Right ventricle myocardium superior (tissue), 1 donor: ENCODE measurements around the gene TLR8. TPM values are rescaled to one million over a fixed set of nuclear protein-coding genes. Genes with fewer than 3 reads are reported as not detected.

Experiments used
- ATAC-seq: fragments of 200-7000 bp; cut with Tn5 transposase; one replicate; pipeline ENCODE4 v1.9.1; 2020; ENCODE audit warnings: mild to moderate bottlenecking; ENCODE audit not compliant: poor library complexity
- DNase-seq: peaks from one replicate; pipeline ENCODE4 v3.0.0-alpha.2; 2020
- intact Hi-C: fragments of 100-400 bp; cut with DNase I; formaldehyde crosslinking; loops from one replicate; pipeline ENCODE4 v1.11.2; 2022
- total RNA-seq: library from RNA; stranded (reverse); fragmentation: NEBNext Ultra II Directional; extraction: Animal tissue kit (Norgen Biotek cat#: 25700); gene quantifications from one replicate; pipeline ENCODE4 v1.2.1, GENCODE V29; 2021
- donor health status: DM: no; HTN: yes; CAD: no; lungs with severe emphysema.

TLR8 gene
- total RNA-seq, 1 donor from 2014 or later = 1.1 TPM

DNA sequence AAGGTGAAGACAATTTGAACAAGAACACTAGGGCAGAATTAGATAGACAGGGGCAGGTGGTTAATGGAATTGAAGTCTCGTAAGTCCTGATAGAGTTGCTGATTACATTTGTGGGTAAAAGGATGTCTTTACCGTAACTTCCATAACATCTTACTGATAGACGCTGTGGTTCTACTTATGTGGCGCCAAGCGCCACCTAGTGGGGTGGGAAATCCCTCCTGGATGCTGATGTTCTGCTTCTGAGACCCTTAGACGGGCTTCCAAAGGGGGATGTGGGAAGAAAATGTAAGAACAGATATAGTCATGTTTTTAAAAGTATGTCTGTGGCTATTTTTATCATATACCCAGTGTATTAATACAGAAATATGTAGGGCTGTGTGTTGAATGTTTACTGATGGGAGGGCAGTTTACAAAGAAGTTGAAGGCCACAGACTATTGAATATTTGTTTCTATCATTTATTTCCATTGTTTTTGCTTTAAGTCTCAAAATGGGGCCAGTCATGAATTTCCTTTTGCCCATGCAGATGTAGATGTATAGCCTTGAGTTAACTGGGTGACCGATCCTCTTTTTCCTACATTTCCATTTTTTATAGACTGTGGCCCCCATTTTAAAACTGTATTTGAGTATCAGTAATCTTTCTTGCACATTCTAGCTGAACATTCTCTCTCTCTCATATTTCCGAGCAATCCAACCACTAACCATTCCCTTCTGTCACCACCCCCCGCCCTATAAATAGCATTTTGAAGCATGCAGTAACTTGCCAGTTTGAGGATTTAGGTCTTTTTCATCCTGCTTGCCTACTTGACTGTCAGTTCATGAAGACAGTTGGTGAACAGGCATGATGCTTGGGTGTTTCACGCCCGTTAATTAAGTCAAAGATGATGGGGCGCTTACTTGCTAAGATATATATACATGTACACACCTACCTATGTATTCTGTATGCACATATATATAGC lies 12.1 kb upstream of the TLR8 start:
- intact Hi-C loops = no loop called here
- peak; percentile 48 for DNase-seq

DNA sequence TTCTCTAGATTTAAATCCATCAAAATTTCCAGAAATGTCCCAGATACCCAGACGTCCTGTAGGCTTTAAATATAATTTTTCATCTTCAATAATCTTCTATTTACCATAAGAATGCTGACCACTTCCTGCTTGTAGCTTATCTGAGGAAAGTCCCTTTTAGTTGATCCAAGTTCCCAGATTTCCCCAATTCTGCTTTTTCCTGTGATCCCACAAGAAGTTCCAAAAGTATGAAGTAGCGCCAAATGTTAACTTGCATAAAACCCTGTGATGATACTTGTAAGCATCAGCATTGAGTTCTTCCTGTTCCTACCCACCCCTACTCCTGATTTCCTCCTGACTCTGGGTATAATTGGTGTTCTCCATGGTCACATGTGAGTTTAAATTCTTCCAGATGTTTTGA lies 10.6 kb upstream of the TLR8 start:
- no peak for ATAC-seq
- intact Hi-C loops = no loop called here

More for the DNA sequence above, 12.1 kb upstream of the TLR8 start:
- no peak for ATAC-seq

DNA sequence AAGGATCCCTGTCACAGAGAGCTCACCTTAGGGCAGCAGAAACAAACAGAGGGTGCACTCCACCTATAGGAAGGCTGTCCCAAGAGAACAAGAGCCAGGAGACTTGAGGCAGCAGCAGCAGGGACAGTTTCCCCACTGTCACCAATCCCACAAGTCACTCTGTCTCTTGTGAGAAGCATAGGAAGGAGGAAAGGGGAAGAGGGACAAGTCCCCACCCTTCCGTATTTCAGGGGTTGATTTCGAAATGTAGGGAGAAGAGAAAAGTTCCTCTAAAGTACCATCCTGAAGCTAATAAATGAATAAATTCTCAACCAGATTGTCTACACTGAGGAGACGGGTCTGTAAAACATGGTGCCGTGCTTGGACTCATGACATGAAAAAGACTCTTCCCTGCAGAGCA lies 9.5 kb upstream of the TLR8 start:
- DNase-seq (no peak), ATAC-seq (no peak)
- intact Hi-C loops = no loop called here

More for the DNA sequence above, 10.6 kb upstream of the TLR8 start:
- DNase-seq = no peak

DNA sequence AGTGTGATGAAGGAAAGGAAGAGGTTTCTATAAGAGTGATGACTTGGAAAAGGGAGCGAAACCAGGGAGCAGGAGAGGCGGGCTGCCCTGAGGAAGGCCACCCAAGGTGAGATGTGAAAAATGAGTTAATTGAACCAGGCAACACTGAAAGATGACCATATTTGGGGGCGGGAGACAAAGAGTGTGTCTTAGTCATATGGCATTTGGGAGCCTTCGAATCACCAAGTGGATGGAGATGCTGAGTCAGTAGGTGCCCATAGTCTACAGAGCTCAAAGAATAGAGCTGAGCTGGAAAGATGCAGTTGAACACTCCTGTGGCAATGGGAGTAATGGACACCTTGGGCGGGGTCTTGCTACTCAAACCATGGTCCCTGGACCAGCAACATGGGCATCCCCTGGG lies 8.3 kb upstream of the TLR8 start:
- intact Hi-C loops = no loop called here

DNA sequence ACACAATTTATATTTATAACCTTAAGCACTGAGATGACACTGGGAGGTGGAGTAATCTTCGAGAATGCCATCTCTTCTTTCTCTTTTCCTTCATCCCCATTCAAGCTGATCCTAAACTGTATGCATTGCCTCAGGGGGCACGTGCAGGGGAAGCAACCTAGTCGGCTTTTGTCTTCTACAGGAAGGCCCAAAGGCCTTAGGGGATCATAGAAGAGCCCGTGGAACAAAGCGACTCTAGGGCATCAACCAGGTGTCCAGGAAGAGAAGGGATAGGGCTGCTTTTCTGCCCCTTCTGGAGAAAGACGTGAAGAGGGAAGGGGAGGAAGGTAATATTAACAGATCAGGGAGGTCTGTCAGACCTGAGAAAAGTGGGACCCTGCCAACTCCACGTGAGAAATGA lies 6.9 kb upstream of the TLR8 start:
- DNase-seq = no peak
- intact Hi-C loops = no loop called here

More for the DNA sequence above, 8.3 kb upstream of the TLR8 start:
- no peak for DNase-seq
- ATAC-seq = no peak

GRCh38 chrX:12901486-12901885 lies 4.9 kb upstream of the TLR8 start:
- DNase-seq (peak; percentile 58), ATAC-seq (no peak)
- intact Hi-C loops = no loop called here

More for the DNA sequence above, 6.9 kb upstream of the TLR8 start:
- ATAC-seq = no peak

DNA sequence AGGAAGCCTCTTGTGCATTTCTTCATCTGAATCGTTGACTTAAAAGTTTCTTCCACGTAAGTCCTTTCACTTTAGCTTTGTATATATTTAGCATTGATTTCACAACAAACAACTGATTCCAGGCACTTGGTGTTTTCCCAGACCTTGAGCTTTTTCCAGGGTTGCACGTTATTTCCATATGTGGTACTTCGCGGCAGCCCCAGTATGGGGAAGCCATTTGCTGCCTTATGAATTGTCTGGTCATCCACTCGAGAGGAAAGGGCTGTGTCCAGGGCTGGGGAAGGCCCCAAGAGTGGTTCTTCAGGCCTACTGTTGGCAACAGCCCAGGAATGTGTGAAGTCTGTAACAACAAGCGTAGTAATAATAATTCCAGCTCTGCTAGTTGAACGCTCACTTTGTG lies 2.8 kb upstream of the TLR8 start:
- DNase-seq = no peak
- no peak for ATAC-seq
- intact Hi-C loops = no loop called here

- ATAC-seq (no peak), DNase-seq (no peak)
- intact Hi-C loops = no loop called here
Observed at GRCh38 chrX:12910423-12911121, 4.2 kb downstream of the TLR8 start.

GRCh38 chrX:12911122-12911470 lies 4.7 kb downstream of the TLR8 start:
- intact Hi-C loops = no loop called here
- DNase-seq = no peak
- no peak for ATAC-seq

DNA sequence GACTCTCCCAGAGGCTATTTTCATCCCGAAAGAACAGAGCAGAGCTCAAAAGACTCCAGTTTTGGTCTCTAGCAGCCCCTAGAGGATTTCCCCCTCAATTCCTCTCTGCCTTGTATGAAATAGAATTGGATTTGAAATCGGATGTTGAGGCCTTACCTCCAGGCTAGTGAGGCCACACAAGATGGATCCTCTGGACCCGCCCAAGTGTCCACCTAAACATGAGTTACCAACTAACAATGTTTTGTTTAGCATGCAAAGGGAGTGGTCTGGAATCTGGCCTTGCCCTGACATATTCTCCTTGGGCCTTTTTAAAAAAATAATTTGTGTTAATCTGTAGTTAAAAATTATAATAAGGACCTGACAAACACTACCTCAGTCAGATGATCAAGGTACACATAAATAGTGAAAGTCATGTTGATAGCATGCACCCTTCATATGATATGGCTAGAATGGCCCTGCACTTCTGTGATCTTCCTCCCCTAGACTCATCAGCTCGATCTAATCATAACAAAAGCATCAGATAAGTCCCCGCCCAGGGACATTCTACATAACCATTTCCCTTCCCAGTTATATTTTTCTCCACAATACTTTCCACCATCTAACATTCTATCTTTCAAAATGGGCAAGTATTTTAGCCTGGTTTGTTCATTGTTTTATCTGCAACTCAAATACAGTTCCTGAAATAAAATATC lies 6.5 kb downstream of the TLR8 start:
- intact Hi-C loops = no loop called here
- no peak for ATAC-seq
- DNase-seq = no peak

- DNase-seq = no peak
- intact Hi-C loops = no loop called here
- ATAC-seq = no peak
Observed at GRCh38 chrX:12917753-12918152, 11.3 kb downstream of the TLR8 start.

DNA sequence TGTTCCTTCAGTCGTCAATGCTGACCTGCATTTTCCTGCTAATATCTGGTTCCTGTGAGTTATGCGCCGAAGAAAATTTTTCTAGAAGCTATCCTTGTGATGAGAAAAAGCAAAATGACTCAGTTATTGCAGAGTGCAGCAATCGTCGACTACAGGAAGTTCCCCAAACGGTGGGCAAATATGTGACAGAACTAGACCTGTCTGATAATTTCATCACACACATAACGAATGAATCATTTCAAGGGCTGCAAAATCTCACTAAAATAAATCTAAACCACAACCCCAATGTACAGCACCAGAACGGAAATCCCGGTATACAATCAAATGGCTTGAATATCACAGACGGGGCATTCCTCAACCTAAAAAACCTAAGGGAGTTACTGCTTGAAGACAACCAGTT lies 12.6 kb downstream of the TLR8 start:
- ATAC-seq = no peak

DNA sequence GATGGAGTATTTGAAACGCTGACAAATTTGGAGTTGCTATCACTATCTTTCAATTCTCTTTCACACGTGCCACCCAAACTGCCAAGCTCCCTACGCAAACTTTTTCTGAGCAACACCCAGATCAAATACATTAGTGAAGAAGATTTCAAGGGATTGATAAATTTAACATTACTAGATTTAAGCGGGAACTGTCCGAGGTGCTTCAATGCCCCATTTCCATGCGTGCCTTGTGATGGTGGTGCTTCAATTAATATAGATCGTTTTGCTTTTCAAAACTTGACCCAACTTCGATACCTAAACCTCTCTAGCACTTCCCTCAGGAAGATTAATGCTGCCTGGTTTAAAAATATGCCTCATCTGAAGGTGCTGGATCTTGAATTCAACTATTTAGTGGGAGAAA lies 13.2 kb downstream of the TLR8 start:
- DNase-seq = no peak
- intact Hi-C loops = no loop called here
- ATAC-seq = no peak

More for the DNA sequence above, 12.6 kb downstream of the TLR8 start:
- intact Hi-C loops = no loop called here
- DNase-seq = no peak

DNA sequence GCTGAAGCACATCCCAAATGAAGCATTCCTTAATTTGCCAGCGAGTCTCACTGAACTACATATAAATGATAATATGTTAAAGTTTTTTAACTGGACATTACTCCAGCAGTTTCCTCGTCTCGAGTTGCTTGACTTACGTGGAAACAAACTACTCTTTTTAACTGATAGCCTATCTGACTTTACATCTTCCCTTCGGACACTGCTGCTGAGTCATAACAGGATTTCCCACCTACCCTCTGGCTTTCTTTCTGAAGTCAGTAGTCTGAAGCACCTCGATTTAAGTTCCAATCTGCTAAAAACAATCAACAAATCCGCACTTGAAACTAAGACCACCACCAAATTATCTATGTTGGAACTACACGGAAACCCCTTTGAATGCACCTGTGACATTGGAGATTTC lies 14.6 kb downstream of the TLR8 start:
- ATAC-seq (no peak), DNase-seq (no peak)
- intact Hi-C loops = no loop called here

GRCh38 chrX:12921886-12922598 lies 15.6 kb downstream of the TLR8 start:
- no peak for ATAC-seq
- no peak for DNase-seq
- intact Hi-C loops = no loop called here

DNA sequence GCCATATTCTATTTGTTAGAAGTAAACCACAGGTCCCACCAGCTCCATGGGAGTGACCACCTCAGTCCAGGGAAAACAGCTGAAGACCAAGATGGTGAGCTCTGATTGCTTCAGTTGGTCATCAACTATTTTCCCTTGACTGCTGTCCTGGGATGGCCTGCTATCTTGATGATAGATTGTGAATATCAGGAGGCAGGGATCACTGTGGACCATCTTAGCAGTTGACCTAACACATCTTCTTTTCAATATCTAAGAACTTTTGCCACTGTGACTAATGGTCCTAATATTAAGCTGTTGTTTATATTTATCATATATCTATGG lies 16.1 kb downstream of the TLR8 start:
- ATAC-seq (no peak), DNase-seq (no peak)
- intact Hi-C loops = no loop called here

- ATAC-seq = no peak
- DNase-seq = no peak
- intact Hi-C loops = no loop called here
Observed at GRCh38 chrX:12929701-12930100, 23.3 kb downstream of the TLR8 start.

DNA sequence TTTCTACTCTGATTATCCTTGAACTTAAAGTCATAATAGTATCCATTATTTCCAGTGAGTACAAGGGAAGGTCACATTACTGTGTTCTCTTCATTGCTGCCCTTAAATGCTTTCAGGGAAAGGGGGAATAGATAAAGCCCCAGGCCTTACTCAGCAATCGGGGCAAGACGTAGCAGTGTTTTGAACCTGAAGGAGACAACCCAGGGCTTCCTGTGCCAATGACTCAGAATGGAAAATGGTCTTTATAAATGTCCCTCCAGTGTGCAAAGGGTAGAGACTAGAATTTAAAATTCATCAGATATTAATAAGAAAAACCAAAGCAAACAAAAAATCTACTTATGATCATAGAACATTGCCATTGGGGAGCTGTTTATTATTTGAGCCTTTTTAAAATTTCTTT lies 23.7 kb downstream of the TLR8 start:
- no peak for ATAC-seq
- intact Hi-C loops = no loop called here
- no peak for DNase-seq

DNA sequence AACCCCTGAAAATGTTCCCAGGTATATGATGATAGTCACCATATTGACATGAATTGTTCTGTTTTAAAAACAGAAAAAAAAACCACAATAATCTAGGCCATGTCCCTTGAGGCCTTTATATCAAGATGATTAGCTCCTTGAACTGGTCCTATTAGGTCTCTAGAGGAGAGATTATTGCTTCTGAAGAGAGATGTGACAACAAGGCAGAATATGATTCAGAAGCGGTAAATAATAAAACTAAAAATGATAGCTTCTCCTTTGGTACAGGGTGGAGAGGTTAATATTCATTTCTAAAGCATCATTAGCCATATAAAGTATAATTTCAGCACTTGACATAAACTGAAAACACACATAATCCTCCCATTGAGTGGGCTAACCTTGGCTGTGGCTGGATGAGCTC lies 25.8 kb downstream of the TLR8 start:
- intact Hi-C loops = no loop called here
- no peak for DNase-seq
- ATAC-seq = no peak
